HG03469 (cell line): ENCODE results near the gene SAP25.

ENCODE experiments used
- ATAC-seq: cut with Tn5 transposase; IDR thresholded peaks from one replicate; pipeline ENCODE4 v1.9.1; 2021; ENCODE audit warnings: mild to moderate bottlenecking, moderate library complexity, moderate number of reproducible peaks; ENCODE audit not compliant: unreplicated experiment

Gene SAP25

GRCh38 chr7:100573691-100574361, at the start of gene SAP25:
Gene SAP25, minus strand, starts transcription at chr7:100573900. Its CDS starts 158 bp downstream, at chr7:100573742.
- ATAC-seq: no peak

GRCh38 chr7:100621554-100621953, 47.9 kb upstream of the SAP25 start:
- ATAC-seq: no peak

GRCh38 chr7:100620804-100621203, 47.1 kb upstream of the SAP25 start:
- ATAC-seq: no peak

GRCh38 chr7:100620239-100620638, 46.5 kb upstream of the SAP25 start:
- ATAC-seq: no peak

GRCh38 chr7:100614308-100614861, 40.7 kb upstream of the SAP25 start:
- ATAC-seq: no peak

- ATAC-seq: no peak
These were observed 39.9 kb upstream of the SAP25 start for GRCh38 chr7:100613412-100614175.

- no peak for ATAC-seq
These were observed 39.2 kb upstream of the SAP25 start for GRCh38 chr7:100612730-100613390.

- ATAC-seq: peak; percentile 69
These were observed 38.5 kb upstream of the SAP25 start, which contains the start of gene MOSPD3 for GRCh38 chr7:100611983-100612729. Gene MOSPD3, plus strand, starts transcription at chr7:100612540. Its CDS starts 252 bp downstream, at chr7:100612792.

GRCh38 chr7:100609958-100610357, 36.3 kb upstream of the SAP25 start:
- no peak for ATAC-seq

- no peak for ATAC-seq
These were observed 33.4 kb upstream of the SAP25 start for GRCh38 chr7:100607111-100607510.

- ATAC-seq: no peak
These were observed 32.6 kb upstream of the SAP25 start for GRCh38 chr7:100606313-100606712.

- ATAC-seq: no peak
These were observed 31.5 kb upstream of the SAP25 start for GRCh38 chr7:100604976-100605911.

- ATAC-seq: no peak
These were observed 30.6 kb upstream of the SAP25 start for GRCh38 chr7:100604028-100604975.

- ATAC-seq: no peak
These were observed 30.0 kb upstream of the SAP25 start for GRCh38 chr7:100603726-100604027.

- no peak for ATAC-seq
These were observed 29.4 kb upstream of the SAP25 start for GRCh38 chr7:100602889-100603725.

- no peak for ATAC-seq
These were observed 27.0 kb upstream of the SAP25 start for GRCh38 chr7:100600730-100601038.

GRCh38 chr7:100599911-100600729, 26.4 kb upstream of the SAP25 start:
- no peak for ATAC-seq
